Measurements from ENCODE around the gene PTGIS.

GRCh38 chr20:49594143-49594930 lies 26.4 kb upstream of the PTGIS start:
- TF ChIP-seq MAX (IDR thresholded peaks at IDR 0.05) (no peak), TAF1 (IDR thresholded peaks at IDR 0.05; ENCODE audit: low read depth) (no peak), CREB1 (IDR thresholded peaks at IDR 0.05; ENCODE audit: low read depth) (no peak), RAD21 (IDR thresholded peaks at IDR 0.05; ENCODE audit: low read depth) (no peak), FOXM1 (IDR thresholded peaks at IDR 0.05; ENCODE audit: borderline replicate concordance, low read depth) (no peak), USF1 (IDR thresholded peaks at IDR 0.05) (no peak), TEAD4 (IDR thresholded peaks at IDR 0.05) (no peak), EP300 (IDR thresholded peaks at IDR 0.05; ENCODE audit: borderline replicate concordance) (no peak), TCF12 (IDR thresholded peaks at IDR 0.05; ENCODE audit: low read depth) (no peak), EGR1 (IDR thresholded peaks at IDR 0.05) (no peak), CEBPB (IDR thresholded peaks at IDR 0.05) (no peak)
- TF ChIP-seq, protein P1, sequence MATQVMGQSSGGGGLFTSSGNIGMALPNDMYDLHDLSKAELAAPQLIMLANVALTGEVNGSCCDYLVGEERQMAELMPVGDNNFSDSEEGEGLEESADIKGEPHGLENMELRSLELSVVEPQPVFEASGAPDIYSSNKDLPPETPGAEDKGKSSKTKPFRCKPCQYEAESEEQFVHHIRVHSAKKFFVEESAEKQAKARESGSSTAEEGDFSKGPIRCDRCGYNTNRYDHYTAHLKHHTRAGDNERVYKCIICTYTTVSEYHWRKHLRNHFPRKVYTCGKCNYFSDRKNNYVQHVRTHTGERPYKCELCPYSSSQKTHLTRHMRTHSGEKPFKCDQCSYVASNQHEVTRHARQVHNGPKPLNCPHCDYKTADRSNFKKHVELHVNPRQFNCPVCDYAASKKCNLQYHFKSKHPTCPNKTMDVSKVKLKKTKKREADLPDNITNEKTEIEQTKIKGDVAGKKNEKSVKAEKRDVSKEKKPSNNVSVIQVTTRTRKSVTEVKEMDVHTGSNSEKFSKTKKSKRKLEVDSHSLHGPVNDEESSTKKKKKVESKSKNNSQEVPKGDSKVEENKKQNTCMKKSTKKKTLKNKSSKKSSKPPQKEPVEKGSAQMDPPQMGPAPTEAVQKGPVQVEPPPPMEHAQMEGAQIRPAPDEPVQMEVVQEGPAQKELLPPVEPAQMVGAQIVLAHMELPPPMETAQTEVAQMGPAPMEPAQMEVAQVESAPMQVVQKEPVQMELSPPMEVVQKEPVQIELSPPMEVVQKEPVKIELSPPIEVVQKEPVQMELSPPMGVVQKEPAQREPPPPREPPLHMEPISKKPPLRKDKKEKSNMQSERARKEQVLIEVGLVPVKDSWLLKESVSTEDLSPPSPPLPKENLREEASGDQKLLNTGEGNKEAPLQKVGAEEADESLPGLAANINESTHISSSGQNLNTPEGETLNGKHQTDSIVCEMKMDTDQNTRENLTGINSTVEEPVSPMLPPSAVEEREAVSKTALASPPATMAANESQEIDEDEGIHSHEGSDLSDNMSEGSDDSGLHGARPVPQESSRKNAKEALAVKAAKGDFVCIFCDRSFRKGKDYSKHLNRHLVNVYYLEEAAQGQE (IDR thresholded peaks at IDR 0.05; ENCODE audit: low read depth): no peak

Measured in Ishikawa (cell line).